ENCODE measurements around the gene ADAMTSL4. TPM values are rescaled to one million over a fixed set of nuclear protein-coding genes. Genes with fewer than 3 reads are reported as not detected.

The ADAMTSL4 gene
- total and polyA plus RNA-seq, 7 donors = 7.4 to 109 (median 25.4) TPM

DNA sequence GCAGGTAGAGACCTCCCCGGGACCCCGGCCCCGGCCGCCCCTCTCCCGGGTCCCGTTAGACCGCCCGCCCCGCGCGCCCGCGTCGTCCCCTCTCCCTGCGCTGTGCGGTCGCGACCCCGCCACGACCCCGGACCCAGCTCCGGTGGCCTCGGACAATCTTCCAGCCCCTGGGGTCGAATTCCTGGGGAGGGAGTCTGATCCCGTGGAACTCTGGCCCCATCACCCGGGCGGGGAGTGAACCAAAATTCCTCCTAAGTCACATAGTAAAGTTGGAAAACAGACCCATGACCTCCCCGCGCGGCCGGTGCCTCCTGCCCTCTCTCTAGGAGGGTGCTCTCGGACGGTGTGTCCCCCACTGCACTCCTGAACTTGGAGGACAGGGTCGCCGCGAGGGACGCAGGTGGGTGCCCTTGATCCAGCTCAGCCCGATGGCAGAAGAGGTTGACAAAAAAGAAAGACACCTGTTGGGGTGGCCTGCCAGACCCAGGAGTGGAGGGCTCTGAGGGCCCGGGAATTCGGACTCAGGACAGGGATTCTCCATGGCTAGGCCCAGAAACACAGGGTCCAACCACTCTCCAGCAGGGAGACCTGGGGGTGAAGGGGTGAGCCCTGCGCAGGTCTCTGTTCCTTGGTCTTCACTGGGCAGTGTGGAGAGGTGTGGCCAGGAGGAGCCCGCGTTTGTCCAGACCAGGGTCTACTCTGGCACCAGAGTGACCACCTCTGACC, 451 bp downstream of the ADAMTSL4 start:
- Histone ChIP-seq H3K9me3 (no peaks in the 10 kb centered on the region), H3K36me3 (ENCODE audit: insufficient read depth in 1 of 2, low read depth in 1 of 2) (no peaks in the 10 kb centered on the region), H3K27ac (peak overlapping the region; percentile 78), H3K4me3 (peak overlapping the region; percentile 66), H3K4me1 (peaks cover 10% of the 10 kb centered on the region), H3K27me3 (ENCODE audit: insufficient read depth in 3 of 3, low read length in 2 of 3) (no peaks in the 10 kb centered on the region)
- DNase-seq (peak; percentile 60 to 76), ATAC-seq (peak; percentile 10 to 44 (median 20))
- intact Hi-C loops (cut with DNase I) = no loop called here
- WGBS, 3 donors = 7 to 14% (median 7%) methylated on average over 21 to 43 of the region's 43 CpGs
- TF ChIP-seq, protein P1, sequence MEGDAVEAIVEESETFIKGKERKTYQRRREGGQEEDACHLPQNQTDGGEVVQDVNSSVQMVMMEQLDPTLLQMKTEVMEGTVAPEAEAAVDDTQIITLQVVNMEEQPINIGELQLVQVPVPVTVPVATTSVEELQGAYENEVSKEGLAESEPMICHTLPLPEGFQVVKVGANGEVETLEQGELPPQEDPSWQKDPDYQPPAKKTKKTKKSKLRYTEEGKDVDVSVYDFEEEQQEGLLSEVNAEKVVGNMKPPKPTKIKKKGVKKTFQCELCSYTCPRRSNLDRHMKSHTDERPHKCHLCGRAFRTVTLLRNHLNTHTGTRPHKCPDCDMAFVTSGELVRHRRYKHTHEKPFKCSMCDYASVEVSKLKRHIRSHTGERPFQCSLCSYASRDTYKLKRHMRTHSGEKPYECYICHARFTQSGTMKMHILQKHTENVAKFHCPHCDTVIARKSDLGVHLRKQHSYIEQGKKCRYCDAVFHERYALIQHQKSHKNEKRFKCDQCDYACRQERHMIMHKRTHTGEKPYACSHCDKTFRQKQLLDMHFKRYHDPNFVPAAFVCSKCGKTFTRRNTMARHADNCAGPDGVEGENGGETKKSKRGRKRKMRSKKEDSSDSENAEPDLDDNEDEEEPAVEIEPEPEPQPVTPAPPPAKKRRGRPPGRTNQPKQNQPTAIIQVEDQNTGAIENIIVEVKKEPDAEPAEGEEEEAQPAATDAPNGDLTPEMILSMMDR (IDR thresholded peaks at IDR 0.05) = no peak

DNA sequence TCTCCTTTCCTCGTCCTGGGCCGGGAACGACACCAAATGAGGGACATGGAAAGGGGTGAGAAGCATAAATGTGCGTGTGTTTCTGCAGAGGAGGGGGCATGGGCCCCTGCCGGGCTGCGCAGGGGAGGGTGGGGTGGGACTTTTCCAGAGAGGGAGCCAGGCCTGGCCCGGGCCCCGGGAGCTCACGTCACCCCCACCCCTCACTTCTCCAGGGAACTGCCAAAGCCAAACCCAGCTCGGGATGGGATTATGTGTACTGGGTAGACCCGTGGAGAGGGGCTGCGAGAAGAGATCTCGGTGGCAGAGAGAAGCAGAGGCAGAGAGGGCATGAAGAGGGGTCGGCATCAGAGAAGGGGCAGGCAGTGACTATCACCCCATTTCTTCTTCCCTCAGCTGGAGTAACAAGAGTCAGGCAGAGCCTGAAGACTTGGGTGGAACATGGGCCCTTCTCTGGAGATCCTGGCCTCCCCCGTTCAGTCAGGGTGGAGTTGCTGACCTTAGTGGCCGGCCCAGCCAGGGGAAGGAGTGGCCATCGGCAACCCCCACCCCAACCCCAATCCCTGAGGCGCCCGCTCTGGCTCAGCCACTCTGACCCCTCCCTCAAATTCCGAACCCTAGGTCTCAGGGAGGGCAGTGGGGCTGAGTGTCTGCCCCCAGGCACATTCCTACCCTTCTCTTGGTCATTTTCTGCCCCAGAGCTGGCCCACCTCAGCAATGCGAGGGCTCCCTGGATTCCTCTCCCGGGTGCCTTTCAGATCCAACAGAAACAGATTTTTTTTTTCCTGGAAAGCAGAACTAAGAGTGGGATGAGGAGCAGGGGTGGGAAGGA, 1.2 kb downstream of the ADAMTSL4 start:
- Histone ChIP-seq H3K27me3 (ENCODE audit: insufficient read depth in 3 of 3, low read length in 2 of 3) (no peaks in the 10 kb centered on the region), H3K27ac (peak overlapping the region; percentile 78), H3K36me3 (ENCODE audit: insufficient read depth in 1 of 2, low read depth in 1 of 2) (peaks cover 0 to 3% of the 10 kb centered on the region in 2 donors), H3K4me1 (peaks cover 10% of the 10 kb centered on the region), H3K9me3 (no peaks in the 10 kb centered on the region), H3K4me3 (peak overlapping the region; percentile 66)
- TF ChIP-seq, protein P1 (IDR thresholded peaks at IDR 0.05) = no peak
- DNase-seq = peak; percentile 67 to 68
- intact Hi-C loops (cut with DNase I) = no loop called here
- 21 to 37% (median 34%) methylated on average over 21 to 22 of the region's 22 CpGs for WGBS, 3 donors
- ATAC-seq = peak in 2 of 4 donors; percentile 5 to 15

DNA sequence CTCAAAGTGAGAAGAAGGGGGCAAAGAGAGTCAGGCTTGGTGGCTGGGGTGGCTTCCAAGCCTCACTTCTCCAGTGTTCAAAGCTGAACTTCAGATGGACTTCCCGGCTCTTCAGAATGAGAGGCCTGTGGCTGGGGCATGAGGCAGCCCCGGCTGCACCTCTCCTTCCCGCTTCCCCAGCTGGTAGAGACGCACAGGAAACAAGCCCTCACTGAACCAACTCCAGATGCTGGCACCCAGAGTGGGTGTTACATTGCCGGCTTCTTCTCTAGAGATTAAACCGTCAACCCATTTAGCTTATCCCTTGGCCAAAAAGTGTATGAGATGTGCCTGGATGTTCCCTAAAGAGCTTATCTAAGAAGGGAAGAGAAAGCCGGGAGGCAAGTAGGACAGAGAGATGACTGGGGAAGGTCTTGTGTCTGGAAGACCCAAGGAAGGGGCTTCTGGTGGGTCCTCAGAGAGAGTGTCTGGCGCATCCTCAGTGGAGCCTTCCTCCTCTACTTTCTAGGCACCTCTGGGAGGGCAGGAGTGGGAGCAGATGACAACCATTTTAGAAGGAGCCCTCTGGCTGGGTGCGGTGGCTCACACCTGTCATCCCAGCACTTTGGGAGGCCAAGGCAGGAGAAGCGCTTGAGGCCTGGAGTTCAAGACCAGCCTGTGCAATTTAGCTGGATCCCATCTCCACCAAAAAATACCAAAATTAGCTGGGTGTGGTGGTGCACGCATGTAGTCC, 2.0 kb downstream of the ADAMTSL4 start:
- no peaks in the 10 kb centered on the region for H3K9me3 ChIP-seq
- peak overlapping the region; percentile 78 for H3K27ac ChIP-seq
- no peaks in the 10 kb centered on the region for H3K27me3 ChIP-seq (ENCODE audit: insufficient read depth in 3 of 3, low read length in 2 of 3)
- WGBS, 3 donors = 52 to 63% (median 53%) methylated on average over 11 of the region's 11 CpGs
- peak overlapping the region; percentile 66 for H3K4me3 ChIP-seq
- ATAC-seq (no peak), DNase-seq (no peak)
- H3K4me1 ChIP-seq = peaks cover 10% of the 10 kb centered on the region
- peaks cover 0 to 9% of the 10 kb centered on the region in 2 donors for H3K36me3 ChIP-seq (ENCODE audit: insufficient read depth in 1 of 2, low read depth in 1 of 2)
- intact Hi-C loops (cut with DNase I) = no loop called here
- TF ChIP-seq, protein P1 (IDR thresholded peaks at IDR 0.05) = no peak

DNA sequence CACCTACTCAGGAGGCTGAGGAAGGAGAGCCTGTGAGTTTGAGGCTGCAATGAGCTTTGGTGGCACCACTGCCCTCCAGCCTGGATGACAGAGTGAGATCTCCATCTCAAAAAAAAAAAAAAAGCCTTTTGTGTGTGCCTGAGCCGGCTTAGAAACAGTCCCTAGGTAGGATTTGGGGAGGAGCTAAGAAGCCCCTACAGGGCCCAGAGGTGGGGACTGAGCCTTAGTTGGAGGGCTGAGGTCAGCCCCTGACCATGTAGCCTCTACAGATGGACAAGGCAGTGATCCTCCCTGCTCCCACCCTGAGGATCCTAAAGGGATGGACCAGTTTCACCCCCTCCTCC, 2.5 kb downstream of the ADAMTSL4 start:
- Histone ChIP-seq H3K27ac (peak overlapping the region; percentile 78), H3K36me3 (ENCODE audit: insufficient read depth in 1 of 2, low read depth in 1 of 2) (peaks cover 0 to 15% of the 10 kb centered on the region in 2 donors), H3K4me1 (peaks cover 10% of the 10 kb centered on the region), H3K9me3 (no peaks in the 10 kb centered on the region), H3K27me3 (ENCODE audit: insufficient read depth in 3 of 3, low read length in 2 of 3) (no peaks in the 10 kb centered on the region), H3K4me3 (no peak overlapping the region)
- ATAC-seq (peak in 1 of 4 donors; percentile 1), DNase-seq (no peak)
- intact Hi-C loops (cut with DNase I) = no loop called here
- TF ChIP-seq, protein P1 (IDR thresholded peaks at IDR 0.05) = no peak
- WGBS, 3 donors = 14 to 41% (median 30%) methylated on average over 1 of the region's 1 CpG

Data from psoas muscle (tissue), 8 donors.